Stimulated activated CD8-positive, alpha-beta memory T cell treated with anti-CD3 and anti-CD28 coated beads, Interleukin-4, amount 100 ng/mL, for 1 hour (primary cell): Measurements from ENCODE around the gene CAMK1D.
"Not testable (repeated sequence)": the region's sequence is repeated elsewhere in the genome, so short reads cannot be mapped to it uniquely, and the experiment has no call there.

Source experiments
- DNase-seq, 2 donors: peaks; one replicate each; pipeline ENCODE4 v3.0.0-alpha.2; 2020; ENCODE audit warnings: low read depth in 2 of 2, low spot score in 1 of 2

Gene CAMK1D

GRCh38 chr10:12423896-12424295, 74.5 kb downstream of the CAMK1D start:
- DNase-seq = no peak

- DNase-seq = no peak
Observed at GRCh38 chr10:12427276-12427675, 77.9 kb downstream of the CAMK1D start.

- no peak for DNase-seq
Observed at GRCh38 chr10:12428447-12429135, 79.2 kb downstream of the CAMK1D start.

GRCh38 chr10:12430406-12430982, 81.1 kb downstream of the CAMK1D start:
- DNase-seq = no peak

- DNase-seq = no peak
Observed at GRCh38 chr10:12431151-12432101, 82.1 kb downstream of the CAMK1D start.

- DNase-seq = no peak
Observed at GRCh38 chr10:12432402-12433189, 83.2 kb downstream of the CAMK1D start.

GRCh38 chr10:12434277-12434676, 84.9 kb downstream of the CAMK1D start:
- DNase-seq = no peak

- not testable (repeated sequence) for DNase-seq
Observed at GRCh38 chr10:12434677-12435076, 85.3 kb downstream of the CAMK1D start.

- no peak for DNase-seq
Observed at GRCh38 chr10:12435348-12435747, 86.0 kb downstream of the CAMK1D start.

GRCh38 chr10:12438919-12439692, 89.8 kb downstream of the CAMK1D start:
- no peak for DNase-seq

- not testable (repeated sequence) for DNase-seq
Observed at GRCh38 chr10:12439767-12440166, 90.4 kb downstream of the CAMK1D start.

- DNase-seq = no peak
Observed at GRCh38 chr10:12443026-12443425, 93.7 kb downstream of the CAMK1D start.

GRCh38 chr10:12444981-12445700, 95.8 kb downstream of the CAMK1D start:
- DNase-seq = no peak

- DNase-seq = no peak
Observed at GRCh38 chr10:12445701-12446334, 96.5 kb downstream of the CAMK1D start.

- DNase-seq = no peak
Observed at GRCh38 chr10:12448340-12448728, 99.0 kb downstream of the CAMK1D start.

GRCh38 chr10:12448729-12449391, 99.5 kb downstream of the CAMK1D start:
- DNase-seq = peak; percentile 18 to 58

- no peak for DNase-seq
Observed at GRCh38 chr10:12455318-12455717, 106.0 kb downstream of the CAMK1D start.

GRCh38 chr10:12455766-12456165, 106.4 kb downstream of the CAMK1D start:
- no peak for DNase-seq

GRCh38 chr10:12459340-12459739, 110.0 kb downstream of the CAMK1D start:
- no peak for DNase-seq
